ENCODE results near the gene CCDC141. TPM values are rescaled to one million over a fixed set of nuclear protein-coding genes. Genes with fewer than 3 reads are reported as not detected.
"Not testable (repeated sequence)": the region's sequence is repeated elsewhere in the genome, so short reads cannot be mapped to it uniquely, and the experiment has no call there.

The CCDC141 gene
- total RNA-seq, 1 donor from 2014 or later, result 0.06 TPM

- no peak for DNase-seq (ENCODE audit: extremely low read depth, low read depth, low spot score)
Measured at GRCh38 chr2:179037807-179038206, 12.1 kb downstream of the CCDC141 start.

GRCh38 chr2:179036353-179036905 is 13.5 kb downstream of the CCDC141 start:
- DNase-seq (ENCODE audit: extremely low read depth, low read depth, low spot score), result no peak

DNA sequence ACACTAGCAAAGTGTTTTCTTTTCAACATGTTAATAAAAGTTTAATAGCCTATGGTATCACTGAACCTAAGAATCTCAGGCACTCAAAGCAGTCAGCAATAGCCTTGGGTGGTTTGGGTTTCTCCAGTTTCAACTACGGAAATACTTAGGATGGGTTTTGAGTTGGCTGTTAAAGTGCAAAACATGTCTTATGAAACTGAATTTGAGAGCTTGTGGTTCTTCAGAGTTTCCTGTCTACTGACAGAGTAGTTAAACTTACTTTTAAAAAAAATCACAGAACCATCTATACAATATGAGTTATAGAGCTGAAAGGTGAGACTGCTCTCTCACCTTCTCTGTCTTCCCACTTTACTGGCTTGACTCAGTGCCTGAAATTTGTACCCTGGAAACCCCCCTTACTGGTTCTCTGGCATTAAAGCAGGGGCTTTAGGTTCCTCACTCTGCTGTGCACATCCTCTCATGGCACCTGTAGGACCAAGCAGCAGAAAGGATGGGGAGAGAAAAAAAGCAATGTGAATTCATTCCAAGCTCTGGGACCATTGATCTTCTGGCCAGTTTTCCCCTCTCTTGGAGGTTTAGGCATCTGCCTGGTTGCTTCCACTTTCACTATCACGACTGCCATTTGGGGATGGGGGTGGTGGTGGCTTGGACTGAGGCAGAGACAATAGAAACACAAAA is 18.1 kb downstream of the CCDC141 start:
- no peak for DNase-seq (ENCODE audit: extremely low read depth, low read depth, low spot score)

GRCh38 chr2:179024445-179024844 is 25.5 kb downstream of the CCDC141 start:
- DNase-seq (ENCODE audit: extremely low read depth, low read depth, low spot score), result no peak

DNA sequence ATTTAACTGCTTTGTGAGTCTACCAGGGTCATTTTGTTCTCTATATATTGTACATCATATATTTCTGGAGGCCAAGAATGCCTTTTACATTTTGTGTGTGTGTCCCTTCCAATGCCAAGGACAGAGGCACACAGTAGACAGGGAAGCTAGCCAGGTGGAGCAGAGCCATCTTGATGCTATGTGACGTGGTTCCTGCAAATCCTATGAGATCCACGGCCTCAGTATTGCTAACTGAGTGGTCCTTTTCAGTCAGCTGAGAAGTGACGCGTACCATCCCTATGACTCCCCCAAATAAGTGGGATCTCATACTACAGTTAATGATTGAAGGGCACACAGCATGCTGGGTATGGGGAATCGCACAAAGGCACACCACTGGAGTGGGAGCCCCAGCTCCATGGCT is 27.3 kb downstream of the CCDC141 start:
- no peak for DNase-seq (ENCODE audit: extremely low read depth, low read depth, low spot score)

DNA sequence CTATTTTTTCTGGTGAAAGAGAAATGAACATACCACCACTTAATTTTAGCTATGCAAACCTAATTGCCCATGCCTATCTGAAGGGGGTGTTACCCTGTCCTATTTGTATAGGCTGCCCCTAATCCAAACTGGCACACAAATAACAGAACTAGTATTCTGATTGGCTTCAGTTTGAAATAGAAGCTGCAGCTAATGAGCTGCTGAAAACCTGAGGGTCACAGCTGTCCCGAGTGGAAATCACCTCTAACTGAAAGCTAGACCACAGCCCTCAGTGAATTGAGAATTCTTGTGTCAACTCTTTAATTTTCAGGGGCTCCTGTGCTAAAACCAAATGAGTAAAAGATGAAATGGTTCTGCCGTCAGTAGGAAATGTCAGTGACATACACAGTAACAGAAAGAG is 28.7 kb downstream of the CCDC141 start:
- DNase-seq (ENCODE audit: extremely low read depth, low read depth, low spot score), result no peak

- no peak for DNase-seq (ENCODE audit: extremely low read depth, low read depth, low spot score)
Measured at GRCh38 chr2:179020156-179020750, 29.7 kb downstream of the CCDC141 start.

- no peak for DNase-seq (ENCODE audit: extremely low read depth, low read depth, low spot score)
Measured at GRCh38 chr2:179019260-179019659, 30.7 kb downstream of the CCDC141 start.

- DNase-seq (ENCODE audit: extremely low read depth, low read depth, low spot score), result no peak
Measured at GRCh38 chr2:179017773-179018357, 32.1 kb downstream of the CCDC141 start.

- DNase-seq (ENCODE audit: extremely low read depth, low read depth, low spot score), result not testable (repeated sequence)
Measured at GRCh38 chr2:179014189-179014588, 35.7 kb downstream of the CCDC141 start.

DNA sequence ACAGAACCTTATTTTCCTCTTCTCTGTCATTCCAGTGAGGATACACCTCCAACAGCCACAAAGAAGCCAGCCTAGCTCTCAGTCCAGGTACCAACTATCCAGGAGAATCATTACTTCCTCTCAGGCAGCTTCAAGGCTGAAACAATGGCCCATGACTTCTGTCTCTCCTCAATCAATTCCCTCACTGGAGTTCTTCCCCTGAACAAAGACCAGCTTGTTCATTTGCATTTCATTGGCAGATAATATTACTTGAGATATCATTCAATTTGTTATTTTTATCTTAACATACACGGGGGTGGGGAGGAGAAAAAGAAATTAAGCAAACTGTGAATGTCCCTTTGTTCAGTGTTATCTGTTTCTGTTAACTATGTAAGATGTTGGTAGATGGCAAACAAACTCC is 44.0 kb downstream of the CCDC141 start:
- no peak for DNase-seq (ENCODE audit: extremely low read depth, low read depth, low spot score)

GRCh38 chr2:178999476-178999875 is 50.5 kb downstream of the CCDC141 start:
- DNase-seq (ENCODE audit: extremely low read depth, low read depth, low spot score), result no peak

DNA sequence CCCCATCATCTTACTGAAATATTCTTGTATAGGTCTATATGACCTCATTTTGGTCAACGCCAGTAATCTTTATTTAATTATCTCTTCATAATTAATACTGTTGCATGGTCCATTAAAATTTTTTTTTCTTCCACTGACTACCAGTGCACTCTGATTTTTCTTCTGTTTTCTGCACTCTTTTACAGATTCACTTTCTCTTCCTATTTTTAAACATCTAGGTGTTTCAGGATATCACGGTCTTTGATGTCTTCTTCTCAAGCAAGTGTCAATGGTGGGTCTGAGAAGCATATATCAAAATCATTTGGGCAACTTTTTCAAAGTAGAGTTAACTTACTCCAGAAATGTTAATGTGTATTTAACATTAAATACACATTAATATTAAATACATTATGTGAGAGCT is 51.4 kb downstream of the CCDC141 start:
- DNase-seq (ENCODE audit: extremely low read depth, low read depth, low spot score), result no peak

DNA sequence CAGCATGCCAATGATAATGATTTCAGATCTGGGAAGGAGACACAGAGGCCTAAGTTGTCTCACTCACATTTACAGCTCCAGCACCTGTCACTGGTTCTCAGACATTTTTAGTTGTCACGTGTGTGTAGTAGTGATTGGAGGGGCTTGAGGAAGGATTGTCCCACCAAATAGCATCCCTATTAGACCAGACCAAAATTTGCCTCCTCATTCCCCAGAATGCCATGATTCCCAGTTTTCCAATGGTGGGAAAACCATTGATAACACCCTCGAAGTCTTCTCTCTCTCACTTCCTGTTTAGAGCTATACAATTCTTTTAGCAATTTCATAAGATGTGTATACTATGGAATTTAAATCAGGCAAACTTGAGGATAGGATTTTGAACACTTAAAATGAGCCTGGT is 52.5 kb downstream of the CCDC141 start:
- no peak for DNase-seq (ENCODE audit: extremely low read depth, low read depth, low spot score)

GRCh38 chr2:178997067-178997466 is 52.9 kb downstream of the CCDC141 start:
- no peak for DNase-seq (ENCODE audit: extremely low read depth, low read depth, low spot score)

- no peak for DNase-seq (ENCODE audit: extremely low read depth, low read depth, low spot score)
Measured at GRCh38 chr2:178994264-178994663, 55.7 kb downstream of the CCDC141 start.

DNA sequence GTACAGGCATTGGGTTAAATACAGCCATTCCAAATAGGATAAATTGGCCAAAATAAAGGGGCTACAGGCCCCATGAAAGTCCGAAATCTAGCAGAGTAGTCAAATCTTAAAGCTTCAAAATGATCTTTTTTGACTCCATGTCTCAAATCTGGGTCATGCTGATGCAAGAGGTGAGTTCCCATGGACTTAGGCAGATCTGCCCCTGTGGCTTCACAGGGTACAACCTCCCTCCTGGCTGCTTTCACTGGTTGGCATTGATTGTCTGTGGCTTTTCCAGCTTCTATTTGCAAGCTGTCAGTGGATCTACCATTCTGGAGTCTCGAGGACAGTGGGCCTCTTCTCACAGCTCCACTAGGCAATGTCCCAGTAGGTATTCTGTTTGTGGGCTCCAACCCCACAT is 56.1 kb downstream of the CCDC141 start:
- no peak for DNase-seq (ENCODE audit: extremely low read depth, low read depth, low spot score)

- not testable (repeated sequence) for DNase-seq (ENCODE audit: extremely low read depth, low read depth, low spot score)
Measured at GRCh38 chr2:178992719-178993118, 57.2 kb downstream of the CCDC141 start.

- no peak for DNase-seq (ENCODE audit: extremely low read depth, low read depth, low spot score)
Measured at GRCh38 chr2:178990533-178991241, 59.2 kb downstream of the CCDC141 start.

GRCh38 chr2:178989424-178989823 is 60.5 kb downstream of the CCDC141 start:
- DNase-seq (ENCODE audit: extremely low read depth, low read depth, low spot score), result not testable (repeated sequence)

- DNase-seq (ENCODE audit: extremely low read depth, low read depth, low spot score), result not testable (repeated sequence)
Measured at GRCh38 chr2:178982652-178983051, 67.3 kb downstream of the CCDC141 start.

Data from glomerular endothelial cell (primary cell).